Thyroid gland (tissue), 4 donors: ENCODE measurements around the gene CYFIP1. TPM values are rescaled to one million over a fixed set of nuclear protein-coding genes. Genes with fewer than 3 reads are reported as not detected.

Experiments used
- DNase-seq, 2 donors: peaks; one replicate each; pipeline ENCODE4 v3.0.0-alpha.2; 2019
- H3K27ac ChIP-seq, 3 donors: fragments of 200-600 bp; sonication (generic); 1 replicate in 2 of 3; 2 replicates in 1 of 3; pipeline ENCODE4 v1.5.1; 2016 to 2019; ENCODE audit warnings: mild to moderate bottlenecking in 1 of 3, moderate library complexity in 1 of 3
- H3K27me3 ChIP-seq: fragments of 200-600 bp; sonication (generic); one replicate; pipeline ENCODE4 v1.5.1; 2019
- H3K36me3 ChIP-seq, 2 donors: fragments of 200-600 bp; sonication (generic); one replicate each; pipeline ENCODE4 v1.5.1; 2016 to 2019
- H3K4me1 ChIP-seq, 2 donors: fragments of 200-600 bp; sonication (generic); one replicate each; pipeline ENCODE4 v1.5.1; 2017 to 2019
- H3K4me3 ChIP-seq, 3 donors: fragments of 200-600 bp; sonication (generic); replicated peaks in 1 of 3; 1 replicate in 2 of 3; 2 replicates in 1 of 3; pipeline ENCODE4 v1.5.1; 2016; ENCODE audit warnings: mild to moderate bottlenecking in 1 of 3
- H3K9me3 ChIP-seq: fragments of 200-600 bp; sonication (generic); one replicate; pipeline ENCODE4 v1.5.1; 2017
- CTCF ChIP-seq, 6 experiments: fragments of 200-600 bp in 3 of 6; fragments of 450-650 bp in 3 of 6; sonication (generic) in 3 of 6; IDR thresholded peaks; one replicate each; pipeline ENCODE4 v1.5.1; 2016 to 2019; ENCODE audit warnings: antibody characterized with exemption in 6 of 6, mild to moderate bottlenecking in 2 of 6, inconsistent platforms in 1 of 6, moderate library complexity in 1 of 6
- POLR2A ChIP-seq, 2 donors: fragments of 450-650 bp; IDR thresholded peaks; one replicate each; pipeline ENCODE4 v1.6.1; 2017; ENCODE audit warnings: antibody characterized with exemption in 2 of 2, mild to moderate bottlenecking in 2 of 2, moderate library complexity in 1 of 2
- WGBS, 2 donors: methylation state at CpG; one replicate each; pipeline ENCODE4 v1.1.5; 2017; 5-methylcytosine and 5-hydroxymethylcytosine counted together
- intact Hi-C: fragments of 100-400 bp; cut with DNase I; formaldehyde crosslinking; loops from one replicate; pipeline ENCODE4 v1.15.1; 2023
- total RNA-seq, 4 donors: library from RNA; depleted of rRNA; stranded (reverse); fragments of >200 nt; gene quantifications; one replicate each; pipeline ENCODE4 v1.2.3, GENCODE V29; 2016

CYFIP1 gene
- total RNA-seq, 4 donors from 2014 or later, result 89.1 to 138 (median 131) TPM

GRCh38 chr15:22967084-22967770, 12.9 kb downstream of the CYFIP1 start:
- 84 to 90% methylated on average over 13 to 14 of the region's 15 CpGs for WGBS, 2 donors
- intact Hi-C loops, result no loop called here
- DNase-seq, result no peak
- Histone ChIP-seq H3K27ac (no peak overlapping the region), H3K27me3 (no peaks in the 10 kb centered on the region), H3K36me3 (no peaks in the 10 kb centered on the region), H3K4me1 (peaks cover 0 to 15% of the 10 kb centered on the region in 2 donors), H3K9me3 (no peaks in the 10 kb centered on the region), H3K4me3 (no peak overlapping the region)
- TF ChIP-seq CTCF (IDR thresholded peaks at IDR 0.05) (no peak), POLR2A (IDR thresholded peaks at IDR 0.05) (no peak)

- intact Hi-C loops, result no loop called here
- Histone ChIP-seq H3K4me3 (no peak overlapping the region), H3K27ac (no peak overlapping the region), H3K36me3 (no peaks in the 10 kb centered on the region), H3K27me3 (no peaks in the 10 kb centered on the region), H3K4me1 (peaks cover 0 to 17% of the 10 kb centered on the region in 2 donors), H3K9me3 (no peaks in the 10 kb centered on the region)
- TF ChIP-seq CTCF (IDR thresholded peaks at IDR 0.05) (no peak), POLR2A (IDR thresholded peaks at IDR 0.05) (no peak)
- DNase-seq, result no peak
- WGBS, 2 donors, result 85 to 88% methylated on average over 18 to 20 of the region's 20 CpGs
Measured at GRCh38 chr15:22966321-22967083, 13.7 kb downstream of the CYFIP1 start.

GRCh38 chr15:22963641-22964040, 16.5 kb downstream of the CYFIP1 start:
- H3K27me3 ChIP-seq, result no peaks in the 10 kb centered on the region
- no peak for TF ChIP-seq CTCF (IDR thresholded peaks at IDR 0.05)
- TF ChIP-seq POLR2A (IDR thresholded peaks at IDR 0.05), result no peak
- H3K4me1 ChIP-seq, result peaks cover 6 to 39% of the 10 kb centered on the region in 2 donors
- H3K4me3 ChIP-seq, result no peak overlapping the region
- no peak for DNase-seq
- no peak overlapping the region for H3K27ac ChIP-seq
- no peaks in the 10 kb centered on the region for H3K36me3 ChIP-seq
- intact Hi-C loops, result no loop called here
- 64 to 78% methylated on average over 12 of the region's 12 CpGs for WGBS, 2 donors
- no peaks in the 10 kb centered on the region for H3K9me3 ChIP-seq

GRCh38 chr15:22962611-22963010, 17.6 kb downstream of the CYFIP1 start:
- Histone ChIP-seq H3K27me3 (no peaks in the 10 kb centered on the region), H3K9me3 (no peaks in the 10 kb centered on the region), H3K4me1 (peaks cover 6 to 30% of the 10 kb centered on the region in 2 donors), H3K27ac (no peak overlapping the region), H3K36me3 (no peaks in the 10 kb centered on the region), H3K4me3 (no peak overlapping the region)
- WGBS, 2 donors, result 97 to 98% methylated on average over 12 of the region's 12 CpGs
- TF ChIP-seq POLR2A (IDR thresholded peaks at IDR 0.05) (no peak), CTCF (IDR thresholded peaks at IDR 0.05) (no peak)
- intact Hi-C loops, result no loop called here
- no peak for DNase-seq

GRCh38 chr15:22961762-22962161, 18.4 kb downstream of the CYFIP1 start:
- Histone ChIP-seq H3K36me3 (no peaks in the 10 kb centered on the region), H3K9me3 (no peaks in the 10 kb centered on the region), H3K27me3 (no peaks in the 10 kb centered on the region), H3K4me1 (peaks cover 6 to 29% of the 10 kb centered on the region in 2 donors), H3K27ac (peak overlapping the region in 2 of 3 donors; percentile 13 to 36), H3K4me3 (no peak overlapping the region)
- DNase-seq, result no peak
- intact Hi-C loops, result no loop called here
- 43 to 64% methylated on average over 1 of the region's 1 CpG for WGBS, 2 donors
- TF ChIP-seq POLR2A (IDR thresholded peaks at IDR 0.05) (no peak), CTCF (IDR thresholded peaks at IDR 0.05) (no peak)
